ENCODE measurements around the gene FOXA1.

DNA sequence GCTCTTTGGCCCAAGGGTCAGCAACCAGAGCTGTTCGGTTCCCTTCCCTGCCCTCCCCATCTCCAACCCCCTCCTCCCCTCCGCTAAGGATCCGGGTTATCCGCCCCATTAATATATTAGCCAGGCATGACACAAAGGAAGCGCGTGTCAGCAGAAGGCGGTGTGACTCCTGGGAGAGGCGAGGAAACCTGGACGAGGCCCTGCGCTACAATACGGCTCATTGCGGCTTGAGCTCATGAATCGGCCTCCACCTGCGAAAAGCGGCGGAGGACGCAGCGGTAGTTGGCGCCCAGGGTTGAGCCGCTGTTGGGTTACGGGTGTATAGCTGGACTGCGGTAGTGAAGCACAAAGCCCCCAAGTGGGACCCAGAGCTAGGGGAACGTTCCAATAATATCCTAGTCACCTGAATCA is 9.9 kb downstream of the FOXA1 start:
- TF ChIP-seq, protein P1, sequence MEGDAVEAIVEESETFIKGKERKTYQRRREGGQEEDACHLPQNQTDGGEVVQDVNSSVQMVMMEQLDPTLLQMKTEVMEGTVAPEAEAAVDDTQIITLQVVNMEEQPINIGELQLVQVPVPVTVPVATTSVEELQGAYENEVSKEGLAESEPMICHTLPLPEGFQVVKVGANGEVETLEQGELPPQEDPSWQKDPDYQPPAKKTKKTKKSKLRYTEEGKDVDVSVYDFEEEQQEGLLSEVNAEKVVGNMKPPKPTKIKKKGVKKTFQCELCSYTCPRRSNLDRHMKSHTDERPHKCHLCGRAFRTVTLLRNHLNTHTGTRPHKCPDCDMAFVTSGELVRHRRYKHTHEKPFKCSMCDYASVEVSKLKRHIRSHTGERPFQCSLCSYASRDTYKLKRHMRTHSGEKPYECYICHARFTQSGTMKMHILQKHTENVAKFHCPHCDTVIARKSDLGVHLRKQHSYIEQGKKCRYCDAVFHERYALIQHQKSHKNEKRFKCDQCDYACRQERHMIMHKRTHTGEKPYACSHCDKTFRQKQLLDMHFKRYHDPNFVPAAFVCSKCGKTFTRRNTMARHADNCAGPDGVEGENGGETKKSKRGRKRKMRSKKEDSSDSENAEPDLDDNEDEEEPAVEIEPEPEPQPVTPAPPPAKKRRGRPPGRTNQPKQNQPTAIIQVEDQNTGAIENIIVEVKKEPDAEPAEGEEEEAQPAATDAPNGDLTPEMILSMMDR (IDR thresholded peaks at IDR 0.05 in 4 of 5, conservative IDR thresholded peaks at IDR 0.05 in 1 of 5): no peak
- no peak for TF ChIP-seq POLR2A (IDR thresholded peaks at IDR 0.05)

All from gastrocnemius medialis (tissue), 4 donors.